K562 (cell line): Measurements from ENCODE around the gene LIX1L. TPM values are rescaled to one million over a fixed set of nuclear protein-coding genes. Genes with fewer than 3 reads are reported as not detected.

Source experiments
- DDX20 ChIP-seq: fragments of 450-650 bp; IDR thresholded peaks from 2 replicates; pipeline ENCODE4 v1.6.1; 2016; ENCODE audit warnings: missing genetic modification characterization, low read depth, mild to moderate bottlenecking, missing compliant biosample characterization, moderate library complexity
- EHMT2 ChIP-seq: fragments of 450-650 bp; IDR thresholded peaks from 2 replicates; pipeline ENCODE4 v1.6.1; 2018; ENCODE audit warnings: antibody characterized with exemption
- FUS ChIP-seq: fragments of 200-400 bp; formaldehyde crosslinking; optimal IDR thresholded peaks from 2 replicates; pipeline ENCODE3; 2017; ENCODE audit warnings: low read depth, low read length
- GABPB1 ChIP-seq: sonication (generic); formaldehyde crosslinking; IDR thresholded peaks from 2 replicates; pipeline ENCODE4 v1.8.0; 2022; ENCODE audit warnings: mild to moderate bottlenecking, missing genetic modification reagents
- HMBOX1 ChIP-seq: sonication (generic); IDR thresholded peaks from 2 replicates; pipeline ENCODE4 v1.6.1; 2016
- HSF4 ChIP-seq: fragments of 250-450 bp; sonication (Bioruptor Pico); IDR thresholded peaks from 2 replicates; pipeline ENCODE4 v2.1.2; 2022; ENCODE audit warnings: mild to moderate bottlenecking, moderate library complexity, borderline replicate concordance
- MAZ ChIP-seq, 2 experiments: fragments of 450-650 bp in 1 of 2; sonication (generic) in 1 of 2; formaldehyde crosslinking; IDR thresholded peaks in 1 of 2; conservative IDR thresholded peaks in 1 of 2; 2 replicates each; pipeline versions ENCODE4 v1.4.0 to v1.5.0; 2020; ENCODE audit warnings: mild to moderate bottlenecking in 1 of 2, missing genetic modification reagents in 1 of 2
- MCM7 ChIP-seq, 2 experiments: fragments of 450-650 bp; IDR thresholded peaks; 2 replicates each; pipeline ENCODE4 v1.6.1; 2016 to 2018
- POLR2H ChIP-seq: IDR thresholded peaks from 2 replicates; pipeline ENCODE4 v1.6.1; 2016; ENCODE audit warnings: missing genetic modification characterization, low read depth, mild to moderate bottlenecking, control low read depth, missing compliant biosample characterization, moderate library complexity
- RBBP5 ChIP-seq: fragments of 200-600 bp; sonication (generic); IDR thresholded peaks from 2 replicates; pipeline ENCODE4 v1.6.1; 2012; ENCODE audit warnings: borderline replicate concordance, mild to moderate bottlenecking, low read length, control low read depth, inconsistent platforms; ENCODE audit not compliant: insufficient read depth, poor library complexity, severe bottlenecking
- THAP7 ChIP-seq: fragments of 250-450 bp; sonication (Bioruptor Pico); IDR thresholded peaks from 2 replicates; pipeline ENCODE4 v1.5.0; 2021
- TRIM25 ChIP-seq: fragments of 450-650 bp; IDR thresholded peaks from 2 replicates; pipeline ENCODE4 v1.7.0; 2016; ENCODE audit warnings: borderline replicate concordance
- USF2 ChIP-seq: sonication (generic); formaldehyde crosslinking; IDR thresholded peaks from 2 replicates; pipeline ENCODE4 v1.5.0; 2020; ENCODE audit warnings: missing genetic modification reagents
- XRCC4 ChIP-seq: IDR thresholded peaks from one replicate; pipeline ENCODE4 v1.6.1; 2011; ENCODE audit not compliant: insufficient read depth, insufficient read length; ENCODE audit errors: extremely low read depth
- ZKSCAN3 ChIP-seq: fragments of 250-450 bp; sonication (Bioruptor Pico); IDR thresholded peaks from 2 replicates; pipeline ENCODE4 v1.4.0; 2020
- ZNF239 ChIP-seq: fragments of 250-450 bp; sonication (Bioruptor Pico); IDR thresholded peaks from 2 replicates; pipeline ENCODE4 v1.4.0; 2020; ENCODE audit warnings: mild to moderate bottlenecking
- ZNF282 ChIP-seq: sonication (generic); formaldehyde crosslinking; IDR thresholded peaks from 2 replicates; pipeline ENCODE4 v1.8.1; 2023; ENCODE audit warnings: missing genetic modification reagents
- ZNF316 ChIP-seq: fragments of 450-650 bp; IDR thresholded peaks from 2 replicates; pipeline ENCODE4 v1.6.1; 2016
- ZNF561 ChIP-seq: fragments of 450-650 bp; formaldehyde crosslinking; conservative IDR thresholded peaks from 2 replicates; pipeline ENCODE4 v1.4.0; 2020; ENCODE audit warnings: mild to moderate bottlenecking, moderate library complexity
- ZNF584 ChIP-seq: fragments of 200-800 bp; sonication (Bioruptor generic); IDR thresholded peaks from 2 replicates; pipeline ENCODE4 v1.6.1; 2016; ENCODE audit warnings: low read depth, mild to moderate bottlenecking, missing genetic modification characterization, missing compliant biosample characterization
- ZNF639 ChIP-seq, 2 experiments: fragments of 200-800 bp in 1 of 2; sonication (Bioruptor generic) in 1 of 2; sonication (generic) in 1 of 2; formaldehyde crosslinking in 1 of 2; IDR thresholded peaks in 1 of 2; conservative IDR thresholded peaks in 1 of 2; 2 replicates each; pipeline versions ENCODE4 v1.5.0 to v1.6.1; 2016 to 2020; ENCODE audit warnings: missing compliant biosample characterization in 1 of 2, missing genetic modification characterization in 1 of 2, missing genetic modification reagents in 1 of 2
- ZNF707 ChIP-seq: fragments of 250-450 bp; sonication (Bioruptor Pico); conservative IDR thresholded peaks from 2 replicates; pipeline ENCODE4 v1.8.0; 2022; ENCODE audit warnings: inconsistent platforms, mild to moderate bottlenecking, moderate library complexity
- ZNF830 ChIP-seq: fragments of 250-450 bp; sonication (Bioruptor Pico); IDR thresholded peaks from 2 replicates; pipeline ENCODE4 v1.5.0; 2021; ENCODE audit warnings: mild to moderate bottlenecking
- polyA plus RNA-seq, 8 experiments: library from polyadenylated mRNA; depleted of rRNA in 4 of 8; stranded (reverse) in 5 of 8; unstranded in 3 of 8; fragments of >200 nt; fragmentation: Nextera tagmentation in 2 of 8; fragmentation: Illumina TruSeq in 1 of 8; extraction: Ambion mirVana in 2 of 8; extraction: Trizol in 1 of 8; gene quantifications; 2 replicates each; pipeline versions ENCODE4 v1.2.1 to v1.2.3, GENCODE V29; 2011 to 2014; ENCODE audit warnings: inconsistent platforms in 1 of 8, missing spikeins in 1 of 8
- total RNA-seq, 7 experiments: library from RNA; depleted of rRNA in 6 of 7; stranded (reverse); fragments of >200 nt in 6 of 7; fragmentation: Illumina TruSeq in 2 of 7; extraction: Trizol in 2 of 7; gene quantifications; 2 replicates each; pipeline versions ENCODE4 v1.2.1 to v1.2.3, GENCODE V29; 2011 to 2021; ENCODE audit warnings: low replicate concordance in 1 of 7

The LIX1L gene
- total and polyA plus RNA-seq, 9 of the 15 experiments (the other 6 are each of a cell fraction or from before 2014, with no cell fraction given): 4.6 to 26.5 (median 12.5) TPM

GRCh38 chr1:145991735-145992412 is 34.1 kb upstream of the LIX1L start (continued):
- no peak for TF ChIP-seq USF2
- peak; percentile 94 for TF ChIP-seq POLR2H
- no peak for TF ChIP-seq RBBP5
- peak; percentile 95 for TF ChIP-seq ZNF830 (CRISPR knock-in tag)
- TF ChIP-seq XRCC4: no peak
- no peak for TF ChIP-seq DDX20 (tag)
- no peak for TF ChIP-seq MCM7 (IDR thresholded peaks at IDR 0.05)
- TF ChIP-seq THAP7 (CRISPR knock-in tag): peak; percentile 68
- no peak for TF ChIP-seq GABPB1 (CRISPR knock-in tag)
- TF ChIP-seq HMBOX1: peak; percentile 15; the same call in 1 of the 2 replicates
- peak; percentile 24; the same call in 1 of the 2 replicates for TF ChIP-seq ZNF316
- no peak for TF ChIP-seq ZNF584 (CRISPR knock-in tag)
- peak in 1 of 2 experiments; percentile 86; a peak in 2 of 4 replicates for TF ChIP-seq MAZ (CRISPR knock-in tag; conservative IDR thresholded peaks at IDR 0.05 in 1 of 2, IDR thresholded peaks at IDR 0.05 in 1 of 2)
- TF ChIP-seq TRIM25: no peak
- no peak for TF ChIP-seq EHMT2
- TF ChIP-seq ZNF639 (CRISPR knock-in tag; conservative IDR thresholded peaks at IDR 0.05 in 1 of 2, IDR thresholded peaks at IDR 0.05 in 1 of 2): 0 out of 4 replicates have a peak, but pooled peaks of 1 of the 2 experiments have one; percentile 6
- TF ChIP-seq ZNF239 (CRISPR knock-in tag): peak; percentile 59
- TF ChIP-seq FUS: peak; percentile 89
- TF ChIP-seq ZNF707 (CRISPR knock-in tag): no peak
- TF ChIP-seq ZNF282 (CRISPR knock-in tag): no peak
- peak; percentile 86 for TF ChIP-seq ZNF561 (CRISPR knock-in tag)
- TF ChIP-seq ZKSCAN3 (CRISPR knock-in tag): no peak
- no peak; the same call in 1 of the 2 replicates for TF ChIP-seq HSF4 (CRISPR knock-in tag)
